Measurements from ENCODE around the gene SCMH1. TPM values are rescaled to one million over a fixed set of nuclear protein-coding genes. Genes with fewer than 3 reads are reported as not detected.

SCMH1 gene
- total RNA-seq, 1 experiment from 2014 or later: 16.5 TPM

- TF ChIP-seq, protein P1, sequence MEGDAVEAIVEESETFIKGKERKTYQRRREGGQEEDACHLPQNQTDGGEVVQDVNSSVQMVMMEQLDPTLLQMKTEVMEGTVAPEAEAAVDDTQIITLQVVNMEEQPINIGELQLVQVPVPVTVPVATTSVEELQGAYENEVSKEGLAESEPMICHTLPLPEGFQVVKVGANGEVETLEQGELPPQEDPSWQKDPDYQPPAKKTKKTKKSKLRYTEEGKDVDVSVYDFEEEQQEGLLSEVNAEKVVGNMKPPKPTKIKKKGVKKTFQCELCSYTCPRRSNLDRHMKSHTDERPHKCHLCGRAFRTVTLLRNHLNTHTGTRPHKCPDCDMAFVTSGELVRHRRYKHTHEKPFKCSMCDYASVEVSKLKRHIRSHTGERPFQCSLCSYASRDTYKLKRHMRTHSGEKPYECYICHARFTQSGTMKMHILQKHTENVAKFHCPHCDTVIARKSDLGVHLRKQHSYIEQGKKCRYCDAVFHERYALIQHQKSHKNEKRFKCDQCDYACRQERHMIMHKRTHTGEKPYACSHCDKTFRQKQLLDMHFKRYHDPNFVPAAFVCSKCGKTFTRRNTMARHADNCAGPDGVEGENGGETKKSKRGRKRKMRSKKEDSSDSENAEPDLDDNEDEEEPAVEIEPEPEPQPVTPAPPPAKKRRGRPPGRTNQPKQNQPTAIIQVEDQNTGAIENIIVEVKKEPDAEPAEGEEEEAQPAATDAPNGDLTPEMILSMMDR (conservative IDR thresholded peaks at IDR 0.05): no peak
Measured at GRCh38 chr1:41240781-41241353, 1.2 kb downstream of the SCMH1 start.

More at GRCh38 chr1:41240781-41241353, 1.2 kb downstream of the SCMH1 start:
- Histone ChIP-seq H3K27me3 (ENCODE audit: insufficient read depth, low read length) (no peaks in the 10 kb centered on the region), H4K5ac (ENCODE audit: insufficient read length, low read depth, low read length) (no peak overlapping the region), H3K23me2 (ENCODE audit: insufficient read length, low read depth, low read length, poor library complexity, severe bottlenecking) (peaks cover 4% of the 10 kb centered on the region), H2AFZ (ENCODE audit: low read length) (no peak overlapping the region), H3K14ac (ENCODE audit: insufficient read depth, low read length) (no peak overlapping the region), H2BK15ac (ENCODE audit: low read depth, low read length) (no peak overlapping the region), H4K91ac (ENCODE audit: insufficient read length, low read depth, low read length) (no peak overlapping the region), H3K23ac (ENCODE audit: insufficient read length, low read depth, low read length) (no peak overlapping the region), H4K20me1 (ENCODE audit: control insufficient read depth, insufficient read depth, insufficient read length) (no peaks in the 10 kb centered on the region), H2BK120ac (ENCODE audit: low read depth, low read length, poor library complexity, severe bottlenecking) (no peak overlapping the region), H3K9me3 (ENCODE audit: control insufficient read depth, low read depth, low read length) (no peaks in the 10 kb centered on the region), H3K79me1 (ENCODE audit: insufficient read depth, low read depth, low read length, poor library complexity, severe bottlenecking) (peaks cover 6% of the 10 kb centered on the region), H3K4ac (ENCODE audit: low read depth, low read length) (no peak overlapping the region), H3K18ac (ENCODE audit: insufficient read length, low read depth, low read length) (no peak overlapping the region), H3K9ac (ENCODE audit: extremely low read depth, insufficient read length, low read length) (no peak overlapping the region), H2BK12ac (ENCODE audit: insufficient read length, low read depth, low read length) (no peak overlapping the region), H3T11ph (ENCODE audit: low read length) (no peak overlapping the region), H4K8ac (replicated peaks; ENCODE audit: insufficient read length, low read depth, low read length) (no peak overlapping the region), H3K4me1 (ENCODE audit: insufficient read depth, low read length) (peaks cover 2% of the 10 kb centered on the region; the same call in 1 of the 2 replicates), H2AK5ac (ENCODE audit: insufficient read length, low read length) (no peak overlapping the region), H2BK5ac (ENCODE audit: insufficient read length, low read length) (no peak overlapping the region), H3K27ac (ENCODE audit: insufficient read length, low read depth, low read length) (no peak overlapping the region), H2BK20ac (ENCODE audit: low read depth, low read length, poor library complexity, severe bottlenecking) (no peak overlapping the region), H3K4me2 (ENCODE audit: insufficient read depth, insufficient read length, low read length) (peak overlapping the region; percentile 62), H3K56ac (ENCODE audit: insufficient read length, low read depth, low read length) (no peak overlapping the region), H3K79me2 (ENCODE audit: insufficient read depth, low read length) (peaks cover 3% of the 10 kb centered on the region; the same call in 1 of the 2 replicates)
- Mint-ChIP-seq H3K36me3 (ENCODE audit: insufficient read depth in 1 of 3, low read depth in 3 of 3) (no peaks in the 10 kb centered on the region), H3K27ac (no peak overlapping the region), H3K27me3 (ENCODE audit: low read depth) (peaks cover 28% of the 10 kb centered on the region), H3K4me1 (peaks cover 15 to 19% of the 10 kb centered on the region in 2 experiments), H3K9me3 (no peaks in the 10 kb centered on the region), H3K4me3 (peak overlapping the region; percentile 69 to 85)
- WGBS (ENCODE audit: extremely low coverage, insufficient read length, low lambda C conversion rate): no CpG with 5 or more reads among the region's 12 CpGs
- no peak for DNase-seq

All from H9 (cell line).